Adrenal gland (tissue), 12 donors: ENCODE data around the gene CCHCR1. TPM values are rescaled to one million over a fixed set of nuclear protein-coding genes. Genes with fewer than 3 reads are reported as not detected.
A peak's percentile ranks its signal among the peaks of the same experiment; 100 is the strongest.

Experiments used
- DNase-seq, 7 donors: peaks; one replicate each; pipeline ENCODE4 v3.0.0-alpha.2; 2019 to 2020
- H3K27ac ChIP-seq, 5 donors: fragments of 200-600 bp; sonication (generic) in 4 of 5; 1 replicate in 3 of 5; 2 replicates in 2 of 5; pipeline versions ENCODE4 v1.5.1 to v1.8.0; 2016 to 2020; ENCODE audit warnings: mild to moderate bottlenecking in 1 of 5
- H3K27me3 ChIP-seq: fragments of 200-600 bp; 2 replicates; pipeline ENCODE4 v1.8.0; 2021
- H3K36me3 ChIP-seq, 2 donors: fragments of 200-600 bp; replicated peaks in 1 of 2; 1 replicate in 1 of 2; 2 replicates in 1 of 2; pipeline versions ENCODE4 v1.5.1 to v1.8.0; 2018 to 2022
- H3K4me1 ChIP-seq, 2 donors: fragments of 200-600 bp; replicated peaks in 1 of 2; 1 replicate in 1 of 2; 2 replicates in 1 of 2; pipeline versions ENCODE4 v1.5.1 to v1.8.0; 2018 to 2021
- H3K4me3 ChIP-seq, 4 donors: fragments of 200-600 bp; sonication (generic) in 3 of 4; one replicate each; pipeline ENCODE4 v1.5.1; 2016 to 2018
- H3K9me3 ChIP-seq, 3 donors: fragments of 200-600 bp; sonication (generic) in 1 of 3; replicated peaks in 1 of 3; 1 replicate in 2 of 3; 2 replicates in 1 of 3; pipeline versions ENCODE4 v1.5.1 to v1.8.0; 2016 to 2021
- CTCF ChIP-seq, 6 experiments: fragments of 450-650 bp in 4 of 6; fragments of 200-600 bp in 2 of 6; sonication (generic) in 1 of 6; IDR thresholded peaks; 1 replicate in 5 of 6; 2 replicates in 1 of 6; pipeline versions ENCODE4 v1.5.1 to v1.8.0; 2016 to 2021; ENCODE audit warnings: antibody characterized with exemption in 6 of 6, mild to moderate bottlenecking in 2 of 6, moderate library complexity in 1 of 6
- POLR2A ChIP-seq, 2 donors: fragments of 450-650 bp; IDR thresholded peaks; one replicate each; pipeline ENCODE4 v1.6.1; 2017; ENCODE audit warnings: antibody characterized with exemption in 2 of 2, mild to moderate bottlenecking in 2 of 2, moderate library complexity in 1 of 2
- WGBS, 4 donors: extraction: QIAGEN DNeasy Blood & Tissue Kit in 2 of 4; methylation state at CpG; one replicate each; pipeline versions ENCODE4 v1.1.5 to v1.1.7; 2013 to 2017; 5-methylcytosine and 5-hydroxymethylcytosine counted together
- intact Hi-C, 2 donors: fragments of 100-400 bp; cut with DNase I; formaldehyde crosslinking; loops; one replicate each; pipeline versions ENCODE4 v1.14.1 to v1.15.0; 2022 to 2023
- polyA plus RNA-seq, 3 donors: library from polyadenylated mRNA; stranded (reverse); fragments of 200-250 nt in 2 of 3; fragments of 350-450 nt in 1 of 3; fragmentation: Illumina TruSeq in 1 of 3; extraction: RNeasy Lipid Tissue Mini Kit (QIAGEN cat#74804) in 1 of 3; gene quantifications; one replicate each; pipeline ENCODE4 v1.2.3, GENCODE V29; 2013 to 2014
- total RNA-seq, 9 donors: library from RNA; depleted of rRNA in 4 of 9; stranded (reverse); fragments of >200 nt in 4 of 9; fragments of 120-200 nt in 1 of 9; fragmentation: NEBNext Ultra II Directional in 1 of 9; extraction: Animal tissue kit (Norgen Biotek cat#: 25700) in 1 of 9; gene quantifications; one replicate each; pipeline versions ENCODE4 v1.1.0 to v1.2.4, GENCODE V29; 2013 to 2023
- donor health status: healthy with polysubstance abuse.
- donor health status: Bipolar disorder and iron deficiency.
- donor health status: DM: yes; HTN: yes; CAD: no.
- donor health status: DM: no; HTN: no; CAD: no.
- donor health status: DM: no; HTN: no; CAD: no.
- donor health status: DM: yes; HTN: yes; CAD: no.

Gene CCHCR1
- total and polyA plus RNA-seq, 12 donors: 4.5 to 27.4 (median 13.6) TPM

GRCh38 chr6:31129130-31129529 lies 28.5 kb downstream of the CCHCR1 start:
- WGBS, 4 donors: 43 to 47% (median 46%) methylated on average over 4 of the region's 4 CpGs
- intact Hi-C loops: no loop called here
- Histone ChIP-seq H3K27ac (no peak overlapping the region), H3K9me3 (no peaks in the 10 kb centered on the region), H3K27me3 (no peaks in the 10 kb centered on the region), H3K4me1 (no peaks in the 10 kb centered on the region), H3K36me3 (no peaks in the 10 kb centered on the region), H3K4me3 (no peak overlapping the region)
- no peak for TF ChIP-seq CTCF (IDR thresholded peaks at IDR 0.05)
- TF ChIP-seq POLR2A (IDR thresholded peaks at IDR 0.05): no peak
- DNase-seq: no peak

DNA sequence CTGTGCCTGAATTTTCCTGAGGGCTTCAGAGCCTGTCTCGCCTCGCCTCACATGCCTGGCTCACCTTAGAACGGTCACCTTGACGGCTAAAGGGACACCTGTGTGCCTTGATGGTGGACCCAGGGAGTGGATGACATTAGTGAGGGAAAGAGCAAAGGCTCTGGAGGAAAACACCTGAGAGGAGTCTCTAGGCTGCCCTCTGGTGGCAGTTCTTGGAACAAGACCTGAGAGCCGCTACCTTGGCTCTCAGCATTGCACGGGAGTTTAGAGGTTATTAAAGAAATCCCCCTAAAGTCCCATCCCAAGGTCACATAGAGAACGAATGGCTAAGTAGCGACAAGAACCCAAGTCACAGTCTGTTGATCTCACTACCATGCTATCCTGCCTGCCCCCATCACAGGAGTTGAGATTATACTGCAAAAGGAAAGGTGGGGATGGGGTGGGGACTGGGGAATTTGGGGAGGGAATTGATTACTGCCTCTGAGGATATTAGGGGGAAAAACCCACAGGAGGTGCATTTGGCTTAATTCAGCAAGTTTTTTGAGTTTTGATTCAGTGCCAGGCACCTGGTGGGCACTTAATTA lies 29.4 kb downstream of the CCHCR1 start:
- Histone ChIP-seq H3K36me3 (no peaks in the 10 kb centered on the region), H3K27me3 (no peaks in the 10 kb centered on the region), H3K9me3 (no peaks in the 10 kb centered on the region), H3K4me1 (no peaks in the 10 kb centered on the region), H3K27ac (no peak overlapping the region), H3K4me3 (no peak overlapping the region)
- peak in 6 of 7 donors; percentile 55 to 80 (median 70) for DNase-seq
- WGBS, 4 donors: 0 to 12% (median 5%) methylated on average over 6 to 8 of the region's 8 CpGs
- peak; percentile 58 to 84 (median 62) for TF ChIP-seq CTCF (IDR thresholded peaks at IDR 0.05)
- no peak for TF ChIP-seq POLR2A (IDR thresholded peaks at IDR 0.05)
- intact Hi-C loops: no loop called here

- H3K27ac ChIP-seq: no peak overlapping the region
These were observed 31.0 kb downstream of the CCHCR1 start for GRCh38 chr6:31126396-31127175.

More at GRCh38 chr6:31126396-31127175, 31.0 kb downstream of the CCHCR1 start:
- H3K9me3 ChIP-seq: no peaks in the 10 kb centered on the region
- intact Hi-C loops: no loop called here
- DNase-seq: no peak
- no peaks in the 10 kb centered on the region for H3K27me3 ChIP-seq
- WGBS, 4 donors: 75 to 81% (median 77%) methylated on average over 15 to 16 of the region's 16 CpGs
- no peak overlapping the region for H3K4me3 ChIP-seq
- TF ChIP-seq POLR2A (IDR thresholded peaks at IDR 0.05): no peak
- no peak for TF ChIP-seq CTCF (IDR thresholded peaks at IDR 0.05)
- no peaks in the 10 kb centered on the region for H3K36me3 ChIP-seq
- H3K4me1 ChIP-seq: peaks cover 0 to 5% of the 10 kb centered on the region in 2 donors
